Measurements from ENCODE around the gene PIK3R1.
A peak's percentile ranks its signal among the peaks of the same experiment; 100 is the strongest.

PIK3R1 gene

GRCh38 chr5:68215208-68215897 is at the start of gene PIK3R1:
PIK3R1 (plus strand) TSS chr5:68215756; CDS start chr5:68226676, 10,920 bp downstream.
- peak; percentile 98 for DNase-seq

- no peak for DNase-seq
Observed at GRCh38 chr5:68167195-68167651, 48.3 kb upstream of the PIK3R1 start.

- DNase-seq = no peak
Observed at GRCh38 chr5:68169903-68170302, 45.7 kb upstream of the PIK3R1 start.

- DNase-seq = no peak
Observed at GRCh38 chr5:68170826-68171558, 44.6 kb upstream of the PIK3R1 start.

DNA sequence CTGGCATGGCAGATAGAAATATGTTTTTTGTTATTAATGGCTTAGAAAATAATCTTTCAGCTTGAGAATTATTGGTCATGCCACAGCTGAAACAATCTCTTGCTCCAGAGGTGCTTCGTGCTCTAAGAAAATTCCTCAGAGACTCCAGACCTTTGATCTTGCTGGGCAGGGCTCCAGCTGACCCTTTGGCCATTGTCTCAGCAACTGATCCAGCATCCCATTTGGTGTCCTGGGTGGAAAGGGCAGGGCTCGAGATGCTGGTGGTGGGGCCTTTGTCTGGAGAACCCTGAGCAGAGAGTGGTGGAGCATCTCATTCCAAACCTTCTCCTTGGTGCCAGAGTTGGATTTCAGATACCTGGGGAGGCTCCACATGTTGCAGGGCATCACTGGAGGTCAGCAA is 43.2 kb upstream of the PIK3R1 start:
- no peak for DNase-seq

GRCh38 chr5:68173007-68173406 is 42.5 kb upstream of the PIK3R1 start:
- no peak for DNase-seq

DNA sequence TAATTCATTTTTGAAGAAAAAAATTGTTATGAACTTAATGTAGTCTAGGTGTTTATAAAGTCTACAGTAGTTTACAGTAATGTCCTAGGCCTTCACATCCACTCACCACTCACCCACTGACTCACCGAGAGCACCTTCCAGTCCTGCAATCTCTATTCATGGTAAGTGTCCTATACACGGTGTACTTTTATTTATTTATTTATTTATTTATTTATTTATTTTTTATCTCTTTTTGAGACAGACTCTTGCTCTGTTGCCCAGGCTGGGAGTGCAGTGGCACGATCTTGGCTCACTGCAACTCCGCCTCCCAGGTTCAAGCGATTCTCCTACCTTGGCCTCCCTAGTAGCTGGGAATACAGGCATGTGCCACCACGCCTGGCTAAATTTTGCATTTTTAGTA is 39.3 kb upstream of the PIK3R1 start:
- DNase-seq = no peak

- no peak for DNase-seq
Observed at GRCh38 chr5:68176802-68177479, 38.6 kb upstream of the PIK3R1 start.

DNA sequence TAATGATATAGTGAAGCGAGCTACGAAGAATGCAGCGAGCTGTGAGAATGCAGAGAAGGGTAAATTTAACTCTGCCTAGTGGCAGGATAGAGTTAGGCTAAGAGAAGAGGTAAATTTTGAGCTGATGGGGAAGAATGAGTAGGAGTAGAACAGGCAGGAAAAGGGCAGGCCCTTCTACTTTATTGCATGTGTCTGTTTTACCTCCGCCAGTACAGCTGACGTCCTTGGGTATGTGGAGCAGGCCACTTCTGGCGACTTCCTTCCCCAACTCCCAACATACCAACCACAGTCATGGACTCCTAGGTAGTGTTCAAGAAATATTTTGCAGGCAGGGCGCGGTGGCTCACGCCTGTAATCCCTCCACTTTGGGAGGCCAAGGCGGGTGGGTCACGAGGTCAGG is 37.9 kb upstream of the PIK3R1 start:
- no peak for DNase-seq

- peak; percentile 15 for DNase-seq
Observed at GRCh38 chr5:68178579-68178978, 37.0 kb upstream of the PIK3R1 start.

DNA sequence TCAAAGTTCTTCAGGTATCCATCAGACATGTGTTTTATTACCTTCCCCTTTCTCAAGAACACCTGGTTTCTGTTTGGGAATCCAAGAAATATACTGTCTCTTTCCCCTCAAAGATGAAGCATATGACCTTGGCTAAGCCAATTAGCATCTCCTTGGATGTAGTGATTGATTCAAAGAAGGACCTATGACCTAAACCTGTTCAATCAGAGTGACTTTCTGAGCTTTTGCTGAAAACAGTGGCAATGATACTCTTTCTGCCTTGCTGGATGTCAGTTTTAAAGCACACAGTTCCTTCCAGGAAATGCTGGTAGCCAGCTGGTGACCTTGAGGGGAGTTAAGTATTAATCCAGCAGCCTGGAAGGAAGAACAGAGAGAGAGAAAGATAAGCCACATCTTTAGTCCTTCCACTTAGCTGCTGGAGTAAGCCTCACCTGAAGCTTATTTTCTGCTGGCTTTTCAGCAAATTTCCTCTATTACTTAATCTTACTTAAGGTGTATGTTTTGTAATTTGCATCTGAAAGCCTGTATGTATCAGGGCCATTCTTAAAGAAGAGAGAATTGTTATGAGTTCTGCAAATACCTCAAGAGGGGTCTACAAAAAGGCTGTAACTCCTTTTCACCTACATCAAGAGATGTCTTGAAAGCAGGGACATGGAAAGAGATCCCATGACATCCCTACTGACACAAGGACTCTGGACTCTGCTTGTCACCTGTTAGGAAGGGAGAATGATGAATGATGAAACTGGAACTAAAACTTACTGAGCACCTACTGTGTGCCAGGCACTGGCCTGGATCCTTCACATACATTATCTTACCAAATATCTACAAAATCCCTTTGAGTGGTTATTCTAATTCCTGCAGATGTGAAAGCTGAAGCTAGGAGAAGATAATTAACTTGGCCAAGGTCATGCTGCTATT is 35.2 kb upstream of the PIK3R1 start:
- DNase-seq = no peak

- no peak for DNase-seq
Observed at GRCh38 chr5:68181039-68181599, 34.4 kb upstream of the PIK3R1 start.

GRCh38 chr5:68182094-68182493 is 33.5 kb upstream of the PIK3R1 start:
- DNase-seq = no peak

DNA sequence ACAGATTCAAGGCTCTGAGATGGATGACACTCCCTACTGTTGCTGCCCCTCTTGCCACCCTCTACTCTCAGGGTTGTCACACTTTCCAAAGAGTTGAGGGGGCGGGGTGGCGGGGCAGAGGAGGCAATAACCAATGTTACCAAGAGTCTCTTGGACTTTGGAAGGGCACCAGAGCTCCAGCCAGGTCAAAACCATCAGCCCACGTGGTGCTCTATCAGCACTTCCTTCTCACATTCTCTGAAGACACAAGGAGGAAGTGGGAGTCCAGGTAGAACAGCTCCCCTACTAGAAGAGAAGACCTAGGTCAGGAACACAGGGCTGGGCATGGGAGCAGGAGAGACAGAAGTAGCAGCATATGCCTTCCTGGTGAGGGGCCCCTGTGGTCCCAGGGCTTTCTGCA is 33.0 kb upstream of the PIK3R1 start:
- DNase-seq = no peak

- no peak for DNase-seq
Observed at GRCh38 chr5:68187268-68188055, 28.1 kb upstream of the PIK3R1 start.

- DNase-seq = no peak
Observed at GRCh38 chr5:68189171-68189570, 26.4 kb upstream of the PIK3R1 start.

DNA sequence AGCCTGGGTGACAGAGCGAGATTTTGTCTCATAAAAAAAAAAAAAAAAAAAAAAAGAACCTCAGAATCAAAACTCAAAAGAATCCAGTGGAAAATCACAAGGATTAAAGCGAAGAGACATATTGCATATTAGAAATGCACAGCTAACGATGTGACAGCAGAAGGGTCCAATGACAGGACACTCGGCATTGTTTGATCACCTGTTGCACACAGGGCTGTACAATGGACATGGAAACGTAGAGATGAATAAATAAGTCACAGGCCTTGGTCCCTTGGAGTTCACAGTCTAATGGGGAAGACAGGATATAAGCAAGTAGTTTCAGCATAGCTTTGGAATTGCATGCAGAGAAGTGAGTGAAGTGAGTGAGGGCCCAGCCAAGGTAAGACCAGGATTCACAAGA is 25.9 kb upstream of the PIK3R1 start:
- no peak for DNase-seq

DNA sequence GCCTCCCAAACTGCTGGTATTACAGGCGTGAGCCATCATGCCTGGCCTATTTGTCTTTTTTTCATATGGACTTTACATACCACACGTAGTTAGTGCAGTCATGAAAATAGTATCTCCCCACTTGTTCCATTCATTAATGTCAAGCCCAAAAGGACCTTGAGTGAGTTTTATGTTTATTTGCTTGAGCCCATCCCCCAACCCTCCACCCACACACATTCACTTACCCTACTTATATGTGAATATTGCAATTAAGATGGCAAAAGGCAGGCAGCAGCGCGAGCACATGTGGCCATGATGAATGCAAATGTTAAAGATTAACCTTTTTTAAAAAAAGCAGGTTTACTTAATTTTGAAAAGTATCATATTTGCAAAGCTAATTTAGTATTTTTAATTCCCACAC is 24.9 kb upstream of the PIK3R1 start:
- DNase-seq = no peak

DNA sequence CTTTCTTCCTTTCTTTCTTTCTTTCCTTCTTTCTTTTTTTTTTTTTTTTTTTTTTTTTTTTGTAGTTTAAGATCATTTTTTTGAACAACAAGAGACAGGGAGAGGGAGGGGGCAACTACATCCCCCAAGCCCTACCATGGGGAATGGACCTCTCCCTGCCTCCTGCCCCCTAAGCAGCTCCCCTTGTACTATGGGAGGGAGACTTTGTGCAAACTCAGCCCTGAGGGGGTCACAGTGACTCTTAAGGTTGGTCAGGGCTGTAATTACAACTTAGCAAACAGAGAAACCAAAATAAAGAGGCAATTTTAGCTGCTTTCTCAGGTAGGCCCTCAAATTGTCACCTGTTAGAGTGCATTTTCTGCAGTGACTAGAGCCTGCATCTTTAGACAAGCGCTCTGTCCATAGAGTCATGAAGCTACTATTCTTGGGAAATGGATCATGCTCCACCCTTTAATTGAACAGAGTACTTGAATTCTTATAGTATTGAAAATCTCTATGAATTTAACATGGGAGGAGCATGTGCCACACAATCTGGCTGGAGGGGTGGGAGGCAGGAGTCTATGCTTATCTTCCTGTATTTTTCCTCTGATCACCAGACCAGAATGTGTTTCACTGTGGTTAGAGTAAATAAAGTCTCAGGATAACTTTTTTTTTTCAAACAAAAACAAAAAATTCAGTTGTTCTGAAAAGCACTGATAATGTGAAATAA is 24.3 kb upstream of the PIK3R1 start:
- DNase-seq = no peak

DNA sequence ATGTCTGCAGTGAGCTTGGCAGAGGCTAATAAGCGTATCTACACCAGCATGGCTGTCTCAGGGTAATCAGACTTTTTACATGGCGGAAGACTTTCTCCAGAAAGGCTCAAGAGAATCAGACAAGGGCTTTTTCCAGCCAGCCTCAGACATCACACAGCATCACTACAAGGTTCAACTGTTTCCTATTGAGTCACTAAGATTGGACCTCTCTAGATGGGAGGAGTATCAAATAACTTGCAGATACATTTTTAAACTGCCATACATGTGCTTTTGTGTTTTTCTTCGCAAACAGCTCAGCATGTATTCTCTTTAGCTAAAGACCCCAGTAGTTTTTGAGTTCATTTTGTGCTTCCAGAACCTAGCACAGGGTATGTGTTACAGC is 22.9 kb upstream of the PIK3R1 start:
- no peak for DNase-seq

- no peak for DNase-seq
Observed at GRCh38 chr5:68193481-68194036, 22.0 kb upstream of the PIK3R1 start.
